NOMO-1 (cell line): ENCODE data around the gene CEP152.

Experiments used
- DNase-seq, 2 experiments: peaks; one replicate each; lab custom pipeline; 2025; ENCODE audit not compliant: unreplicated experiment in 2 of 2; lab: John Stamatoyannopoulos, UW

The CEP152 gene

GRCh38 chr15:48712546-48712945 is 98.3 kb downstream of the CEP152 start:
- DNase-seq: no peak

GRCh38 chr15:48710952-48711495 is 99.8 kb downstream of the CEP152 start:
- no peak for DNase-seq

GRCh38 chr15:48708641-48709040 is 102.2 kb downstream of the CEP152 start:
- DNase-seq: no peak

- DNase-seq: no peak
These were observed 105.5 kb downstream of the CEP152 start for GRCh38 chr15:48705381-48705780.

- DNase-seq: no peak
These were observed 107.3 kb downstream of the CEP152 start for GRCh38 chr15:48703544-48703943.

GRCh38 chr15:48702569-48703236 is 108.2 kb downstream of the CEP152 start:
- no peak for DNase-seq

- no peak for DNase-seq
These were observed 114.1 kb downstream of the CEP152 start for GRCh38 chr15:48696627-48697312.

GRCh38 chr15:48695827-48696573 is 114.9 kb downstream of the CEP152 start:
- DNase-seq: no peak

GRCh38 chr15:48695088-48695826 is 115.6 kb downstream of the CEP152 start:
- no peak for DNase-seq

- DNase-seq: no peak
These were observed 117.4 kb downstream of the CEP152 start for GRCh38 chr15:48693484-48693883.

- DNase-seq: no peak
These were observed 122.4 kb downstream of the CEP152 start for GRCh38 chr15:48688493-48688892.
